ENCODE data around the gene NLRP5.
"Not testable (repeated sequence)": the region's sequence is repeated elsewhere in the genome, so short reads cannot be mapped to it uniquely, and the experiment has no call there.

The NLRP5 gene

DNA sequence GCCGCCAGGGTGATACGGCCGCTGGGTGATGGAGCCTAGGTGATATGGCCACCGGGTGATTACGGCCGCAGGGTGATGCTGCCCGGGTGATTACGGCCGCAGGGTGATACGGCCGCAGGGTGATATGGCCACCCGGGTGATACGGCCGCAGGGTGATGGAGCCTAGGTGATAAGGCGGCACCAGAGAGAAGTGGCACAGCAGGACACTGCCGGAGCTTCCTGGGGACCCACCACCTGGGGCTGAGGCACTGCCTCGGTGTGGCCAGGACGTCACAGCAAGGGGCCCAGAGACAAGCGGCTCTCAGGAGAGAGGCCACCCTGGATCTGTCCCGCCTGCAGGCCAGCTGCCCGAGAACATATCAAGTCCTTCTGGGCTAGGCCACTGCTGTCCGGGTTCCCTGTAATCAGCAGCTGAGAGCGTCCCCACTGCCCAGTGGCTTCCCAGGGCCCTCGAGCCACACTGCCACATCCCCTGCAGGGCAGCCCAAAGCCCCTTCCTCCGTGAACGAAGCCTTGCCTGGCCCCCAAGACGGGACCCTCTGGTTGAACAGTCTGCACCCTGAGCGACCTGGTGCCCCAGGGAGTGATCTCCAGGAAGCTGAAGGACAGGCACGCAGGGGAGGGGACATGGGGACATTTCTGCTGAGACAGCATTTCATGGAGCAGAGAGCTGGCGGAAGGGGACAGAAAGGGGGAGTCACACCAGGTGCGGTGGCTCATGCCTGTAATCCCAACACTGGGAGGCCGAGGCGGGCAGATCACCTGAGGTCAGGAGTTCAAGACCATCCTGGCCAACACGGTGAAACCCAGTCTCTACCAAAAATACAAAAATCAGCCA, 112.4 kb downstream of the NLRP5 start:
- DNase-seq (ENCODE audit: low spot score), result no peak

DNA sequence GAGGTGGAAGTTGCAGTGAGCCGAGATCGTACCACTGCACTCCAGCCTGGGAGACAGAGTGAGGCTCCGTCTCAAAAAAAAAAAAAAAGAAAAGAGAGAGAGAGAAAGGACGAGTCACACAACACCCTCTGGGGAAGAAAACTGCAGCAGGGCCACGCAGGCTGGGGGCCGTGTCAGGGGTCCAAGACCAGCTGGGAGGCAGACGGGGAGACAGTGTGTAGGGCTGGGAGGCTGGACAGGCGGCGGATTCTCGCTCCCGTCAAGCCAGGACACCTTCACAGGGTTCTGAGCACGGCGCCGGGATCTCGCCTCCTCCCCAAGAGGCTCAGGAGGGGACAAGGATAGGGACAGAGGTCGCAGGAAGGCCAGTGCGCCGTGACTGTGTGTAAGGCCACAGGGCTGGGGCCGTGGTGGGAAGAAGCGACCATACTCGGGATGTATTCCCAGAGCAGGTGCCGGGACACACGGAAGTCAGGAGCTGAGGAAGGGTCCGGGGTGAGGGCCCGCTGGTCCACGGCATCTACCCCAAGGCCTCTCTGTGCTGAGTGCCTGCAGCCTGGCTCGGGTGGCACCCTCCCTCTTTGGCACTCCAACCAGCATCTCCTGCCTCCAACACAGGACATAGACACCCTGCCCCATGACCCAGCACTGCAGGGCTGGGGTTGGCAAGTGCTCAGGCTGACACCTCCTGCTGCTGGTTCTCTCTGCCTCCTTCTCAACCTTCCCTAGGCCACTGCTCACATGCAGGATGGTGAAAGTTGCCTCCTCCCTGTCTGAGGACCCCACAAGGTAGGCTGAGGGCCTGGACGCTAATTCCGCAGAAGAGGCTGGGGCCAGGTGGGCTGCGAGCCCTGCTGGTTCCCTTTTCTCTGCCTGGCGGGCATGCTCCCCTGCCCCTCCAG, 113.3 kb downstream of the NLRP5 start:
- DNase-seq (ENCODE audit: low spot score), result no peak

- no peak for DNase-seq (ENCODE audit: low spot score)
Measured at GRCh38 chr19:56101095-56101494, 114.5 kb downstream of the NLRP5 start.

DNA sequence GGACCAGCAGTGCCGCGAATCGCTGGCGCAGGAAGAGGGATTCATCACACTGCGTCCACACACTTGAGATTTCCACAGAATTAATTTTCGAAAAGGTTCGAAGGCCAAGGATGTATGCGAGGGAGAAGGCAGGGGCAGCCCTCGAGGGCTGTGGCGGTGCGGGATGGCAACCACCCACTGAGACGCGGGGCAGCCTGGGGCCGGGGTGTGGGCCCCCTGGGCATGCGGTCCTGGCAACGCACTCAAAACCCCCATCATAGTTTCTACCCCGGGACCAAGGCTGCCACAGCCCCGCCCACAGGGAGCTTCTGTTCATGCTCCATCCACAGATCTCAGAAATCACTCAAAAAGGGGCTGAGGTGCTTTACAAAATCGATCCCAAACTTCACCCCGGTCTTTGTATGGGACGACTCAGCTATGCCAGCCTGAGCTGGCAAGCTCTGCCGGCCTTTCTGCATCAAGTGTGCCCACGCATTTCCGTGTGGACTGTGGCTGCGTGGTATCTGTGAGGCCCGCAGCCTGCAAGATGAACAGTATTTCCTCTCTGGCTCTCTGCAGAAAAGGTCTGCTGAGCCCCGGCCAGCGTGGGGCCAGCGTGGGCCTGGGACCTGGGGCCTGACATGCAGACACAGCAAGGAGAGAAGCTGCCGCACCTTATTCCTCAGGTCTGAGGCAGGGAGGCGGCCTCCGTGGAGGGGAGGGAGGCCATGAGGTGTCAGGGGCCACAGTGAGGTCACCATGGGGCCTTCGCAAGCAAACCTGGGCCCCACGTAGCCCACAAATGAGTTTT, 115.4 kb downstream of the NLRP5 start:
- no peak for DNase-seq (ENCODE audit: low spot score)

GRCh38 chr19:56103027-56103614, 116.5 kb downstream of the NLRP5 start:
- DNase-seq (ENCODE audit: low spot score), result no peak

DNA sequence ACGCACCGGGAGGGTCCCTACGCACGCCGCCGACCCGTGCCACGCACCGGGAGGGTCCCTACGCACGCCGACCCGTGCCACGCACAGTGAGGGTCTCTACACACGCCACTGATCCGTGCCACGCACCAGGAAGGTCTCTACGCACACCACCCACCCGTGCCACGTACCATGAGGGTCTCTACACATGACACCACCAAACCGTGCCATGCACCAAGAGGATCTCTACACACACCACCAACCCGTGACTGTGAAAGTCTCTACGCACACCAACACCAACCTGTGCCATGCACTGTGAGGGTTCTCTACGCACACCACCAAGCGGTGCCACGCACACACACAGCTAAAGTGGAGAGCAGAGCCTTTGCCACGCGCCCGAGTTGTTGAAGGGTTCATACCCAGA, 117.8 kb downstream of the NLRP5 start:
- DNase-seq (ENCODE audit: low spot score), result no peak

- DNase-seq (ENCODE audit: low spot score), result peak; percentile 35
Measured at GRCh38 chr19:56105090-56105701, 118.6 kb downstream of the NLRP5 start.

DNA sequence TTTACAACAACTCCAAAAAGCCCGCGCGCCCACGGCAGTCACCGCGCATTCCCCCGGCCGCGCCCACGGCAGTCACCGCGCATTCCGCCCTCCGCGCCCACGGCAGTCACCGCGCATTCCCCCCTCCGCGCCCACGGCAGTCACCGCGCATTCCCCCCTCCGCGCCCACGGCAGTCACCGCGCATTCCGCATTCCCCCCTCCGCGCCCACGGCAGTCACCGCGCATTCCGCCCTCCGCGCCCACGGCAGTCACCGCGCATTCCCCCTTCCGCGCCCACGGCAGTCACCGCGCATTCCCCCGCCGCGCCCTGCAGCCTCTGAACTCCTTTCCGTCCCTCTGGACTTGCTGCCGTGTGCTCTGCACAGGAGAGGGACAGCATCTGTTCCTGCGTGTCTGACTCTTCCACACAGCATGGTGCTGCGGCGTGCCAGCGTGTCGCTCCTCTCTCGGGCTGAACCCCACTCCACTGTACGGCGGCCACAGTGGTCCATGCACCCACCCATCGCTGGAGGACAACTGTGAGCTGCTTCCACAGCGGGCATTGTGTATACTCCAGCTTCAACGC, 119.3 kb downstream of the NLRP5 start:
- DNase-seq (ENCODE audit: low spot score), result not testable (repeated sequence)

DNA sequence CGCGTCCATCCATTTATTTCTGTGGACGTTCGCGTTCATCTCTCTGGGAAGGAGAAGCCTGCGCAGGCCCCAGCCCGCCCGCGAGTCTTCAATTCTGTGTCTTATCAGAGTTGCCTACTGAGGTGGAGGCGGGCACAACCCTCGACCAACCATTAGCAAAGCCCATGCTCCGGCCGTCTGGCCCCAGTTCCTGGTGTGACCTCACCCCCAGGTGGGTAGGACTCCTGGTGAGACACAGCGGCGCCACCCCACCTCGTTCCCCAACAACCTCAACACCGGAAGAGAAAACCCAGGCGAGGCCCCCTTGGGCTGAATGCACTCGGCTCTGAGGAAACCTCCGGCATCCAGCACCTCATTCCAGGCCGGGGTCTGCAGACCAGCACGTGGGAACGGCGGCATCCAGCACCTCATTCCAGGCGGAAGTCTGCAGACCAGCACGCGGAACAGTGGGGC, 119.8 kb downstream of the NLRP5 start:
- DNase-seq (ENCODE audit: low spot score), result no peak

GRCh38 chr19:56106993-56107392, 120.4 kb downstream of the NLRP5 start:
- no peak for DNase-seq (ENCODE audit: low spot score)

DNA sequence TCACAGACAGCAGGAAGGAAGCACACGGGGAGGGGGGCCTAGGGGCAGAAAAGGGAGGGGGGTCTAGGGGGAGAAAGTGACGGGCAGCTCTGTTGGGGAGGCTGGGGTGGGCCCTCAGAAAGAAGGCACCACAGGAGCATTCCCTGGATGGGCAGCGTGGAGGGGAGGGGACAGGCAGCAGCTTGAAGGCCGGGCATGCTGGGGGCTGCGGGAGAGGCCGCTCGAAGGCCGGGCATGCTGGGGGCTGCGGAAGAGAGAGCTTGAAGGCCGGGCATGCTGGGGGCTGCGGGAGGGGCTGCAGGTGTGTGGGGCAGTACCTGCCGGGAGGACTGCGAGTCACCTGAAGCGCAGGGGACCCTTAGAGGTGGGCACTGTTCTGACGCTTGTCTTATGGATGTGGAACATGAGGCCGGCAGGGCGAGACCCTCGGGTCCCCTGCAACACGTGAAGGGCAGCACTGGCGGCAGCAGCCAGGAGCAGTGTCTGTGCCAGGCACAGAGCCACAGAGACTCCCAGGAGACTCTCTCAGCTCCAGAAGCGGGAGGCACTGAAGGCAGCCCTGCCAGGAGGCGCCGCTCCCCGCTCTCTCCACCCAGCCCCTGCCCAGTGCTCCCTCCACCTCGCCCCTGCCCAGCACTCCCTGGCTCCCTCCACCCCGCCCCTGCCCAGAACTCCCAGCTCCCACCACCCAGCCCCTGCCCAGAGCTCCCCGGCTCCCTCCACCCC, 121.2 kb downstream of the NLRP5 start:
- no peak for DNase-seq (ENCODE audit: low spot score)

DNA sequence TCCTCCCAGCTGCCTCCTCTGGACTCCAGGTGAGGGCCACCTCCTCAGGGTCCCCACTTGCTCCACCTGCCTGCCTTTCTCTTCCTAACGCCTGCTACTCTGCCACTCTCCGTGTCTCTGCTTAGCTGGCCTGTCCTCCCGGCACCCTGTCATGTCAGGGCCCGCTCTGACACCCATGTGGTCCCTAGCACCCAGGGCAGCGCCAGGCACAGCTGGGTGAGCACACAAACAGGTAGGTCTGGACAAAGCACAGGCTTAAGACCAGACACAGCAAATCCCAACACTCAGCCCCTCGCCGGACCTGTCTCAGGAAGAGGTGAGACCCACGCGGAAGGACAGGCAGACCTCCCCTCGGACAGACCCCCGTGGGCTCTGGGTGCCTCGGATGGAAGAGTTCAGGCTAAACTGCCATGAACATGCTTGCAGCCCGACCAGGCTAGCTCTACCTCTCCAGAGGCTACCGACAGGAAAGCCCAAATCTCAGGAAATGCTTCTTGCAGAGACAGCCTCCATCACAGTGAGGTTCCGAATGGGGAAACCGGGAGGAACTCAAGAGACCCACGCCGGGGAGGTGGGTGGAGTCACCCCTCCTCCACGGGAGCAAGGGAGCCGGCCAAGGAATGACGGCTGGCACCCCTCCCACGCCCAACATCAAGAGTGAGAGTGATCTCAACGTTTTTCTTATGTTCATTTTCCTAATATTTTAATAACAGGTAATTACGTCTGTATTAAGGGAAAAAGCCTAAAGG, 122.0 kb downstream of the NLRP5 start:
- DNase-seq (ENCODE audit: low spot score), result no peak

- no peak for DNase-seq (ENCODE audit: low spot score)
Measured at GRCh38 chr19:56109226-56109625, 122.7 kb downstream of the NLRP5 start.

DNA sequence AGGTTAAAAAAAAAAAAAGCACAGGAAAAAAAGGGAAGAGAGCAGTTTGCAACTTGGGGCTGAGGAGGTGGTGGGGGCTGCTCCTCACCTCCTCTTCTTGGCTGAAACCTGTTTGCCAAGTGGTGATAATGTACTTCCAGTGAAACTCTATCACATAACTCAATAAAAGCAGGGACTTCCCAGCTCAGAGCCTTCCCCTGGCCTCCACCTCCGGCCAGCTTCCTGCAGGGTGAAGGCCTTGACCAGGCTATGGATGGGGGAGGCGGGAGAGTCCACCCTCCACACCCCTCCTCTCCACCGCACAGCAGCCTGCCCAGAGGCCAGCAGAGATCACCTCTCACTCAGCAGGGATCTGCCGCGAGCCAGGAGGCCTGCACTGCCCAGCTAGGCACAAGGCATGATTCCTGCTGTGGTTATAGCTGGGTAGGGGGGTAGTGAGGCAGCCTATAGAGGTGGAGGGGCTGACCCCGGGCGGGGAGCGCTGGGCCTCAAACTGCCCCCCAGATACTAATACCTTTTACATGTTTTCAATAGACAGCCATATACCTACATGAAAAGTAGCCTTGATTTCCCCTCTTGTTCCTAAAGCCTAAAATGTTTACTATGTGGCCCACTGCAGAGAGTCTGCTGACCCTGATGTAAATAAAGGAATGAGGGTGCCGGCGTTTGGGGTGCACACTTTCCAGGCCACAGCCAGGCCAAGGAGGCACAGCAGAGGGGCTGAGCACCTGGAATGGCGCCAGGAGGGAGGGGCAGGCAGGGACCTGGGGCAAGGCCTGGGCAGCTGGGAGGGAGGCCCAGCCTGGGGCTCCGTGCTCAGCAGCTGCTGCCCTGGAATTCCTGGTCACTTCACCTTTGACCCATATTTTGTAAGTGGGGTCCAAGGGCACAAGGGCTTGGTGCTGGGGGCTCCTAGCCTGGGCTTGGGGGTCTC, 124.2 kb downstream of the NLRP5 start:
- no peak for DNase-seq (ENCODE audit: low spot score)
